CD14-positive monocyte (primary cell): ENCODE data around the gene TRIM52. TPM values are rescaled to one million over a fixed set of nuclear protein-coding genes. Genes with fewer than 3 reads are reported as not detected.
A peak's percentile ranks its signal among the peaks of the same experiment; 100 is the strongest.

Source experiments
- DNase-seq, 3 donors: peaks; one replicate each; pipeline ENCODE4 v3.0.0-alpha.2; 2011 to 2022
- H2AFZ ChIP-seq: 2 replicates; pipeline ENCODE4 v1.6.0; 2012; ENCODE audit warnings: mild to moderate bottlenecking, low read depth, low read length, inconsistent platforms; ENCODE audit not compliant: insufficient read depth, poor library complexity, severe bottlenecking
- H3K27ac ChIP-seq, 2 donors: 1 replicate in 1 of 2; 2 replicates in 1 of 2; pipeline ENCODE4 v1.5.1; 2012 to 2013; ENCODE audit warnings: low read length in 2 of 2, control low read depth in 1 of 2, inconsistent platforms in 1 of 2, low read depth in 1 of 2, mild to moderate bottlenecking in 1 of 2
- H3K27me3 ChIP-seq, 2 donors: one replicate each; pipeline versions ENCODE4 v1.6.0 to v1.6.1; 2011 to 2013; ENCODE audit warnings: low read length in 2 of 2; ENCODE audit not compliant: control insufficient read depth in 2 of 2, insufficient read depth in 2 of 2
- H3K36me3 ChIP-seq, 2 donors: replicated peaks in 1 of 2; 1 replicate in 1 of 2; 2 replicates in 1 of 2; pipeline versions ENCODE4 v1.5.1 to v1.6.1; 2012 to 2013; ENCODE audit warnings: low read length in 2 of 2, control low read depth in 1 of 2, inconsistent platforms in 1 of 2, mild to moderate bottlenecking in 1 of 2; ENCODE audit not compliant: insufficient read depth in 2 of 2, control insufficient read depth in 1 of 2
- H3K4me1 ChIP-seq, 2 donors: 1 replicate in 1 of 2; 2 replicates in 1 of 2; pipeline versions ENCODE4 v1.5.1 to v1.6.1; 2012 to 2013; ENCODE audit warnings: low read length in 2 of 2, control low read depth in 1 of 2, inconsistent platforms in 1 of 2, mild to moderate bottlenecking in 1 of 2, moderate library complexity in 1 of 2; ENCODE audit not compliant: insufficient read depth in 2 of 2, control insufficient read depth in 1 of 2
- H3K4me2 ChIP-seq: replicated peaks from 2 replicates; pipeline ENCODE3; 2012; ENCODE audit warnings: low read length, moderate library complexity, mild to moderate bottlenecking; ENCODE audit not compliant: poor library complexity, severe bottlenecking; ENCODE audit errors: extremely low read depth
- H3K4me3 ChIP-seq, 3 experiments: fragments of 200-600 bp in 1 of 3; sonication (generic) in 1 of 3; replicated peaks in 1 of 3; 1 replicate in 2 of 3; 2 replicates in 1 of 3; pipeline ENCODE4 v1.5.1; 2011 to 2013; ENCODE audit warnings: low read length in 3 of 3, mild to moderate bottlenecking in 3 of 3, control low read depth in 2 of 3, low read depth in 2 of 3, inconsistent platforms in 1 of 3, moderate library complexity in 1 of 3
- H3K79me2 ChIP-seq: 2 replicates; pipeline ENCODE4 v1.6.0; 2012; ENCODE audit warnings: mild to moderate bottlenecking, control low read depth, inconsistent platforms, low read length, moderate library complexity; ENCODE audit not compliant: insufficient read depth
- H3K9ac ChIP-seq: 2 replicates; pipeline ENCODE4 v1.6.0; 2017; ENCODE audit warnings: low read length, mild to moderate bottlenecking; ENCODE audit not compliant: insufficient read depth, poor library complexity, severe bottlenecking
- H3K9me3 ChIP-seq, 2 donors: replicated peaks in 1 of 2; 1 replicate in 1 of 2; 2 replicates in 1 of 2; pipeline versions ENCODE4 v1.5.1 to v1.6.1; 2012 to 2013; ENCODE audit warnings: low read length in 2 of 2, control low read depth in 1 of 2; ENCODE audit not compliant: control insufficient read depth in 1 of 2, insufficient read depth in 1 of 2
- H4K20me1 ChIP-seq: 2 replicates; pipeline ENCODE4 v1.6.0; 2012; ENCODE audit warnings: mild to moderate bottlenecking, low read length, control low read depth, moderate library complexity; ENCODE audit not compliant: insufficient read depth
- H3K27ac Mint-ChIP-seq, 7 donors: one replicate each; pipeline ENCODE4 v1.8.0; 2020; ENCODE audit warnings: mild to moderate bottlenecking in 7 of 7, mixed read lengths in 7 of 7, moderate library complexity in 6 of 7, inconsistent platforms in 2 of 7
- H3K27me3 Mint-ChIP-seq, 3 donors: one replicate each; pipeline ENCODE4 v1.8.0; 2021 to 2022; ENCODE audit warnings: low read depth in 3 of 3, mild to moderate bottlenecking in 3 of 3, mixed read lengths in 3 of 3, moderate library complexity in 3 of 3, inconsistent platforms in 1 of 3
- H3K36me3 Mint-ChIP-seq, 2 donors: one replicate each; pipeline ENCODE4 v1.8.0; 2020; ENCODE audit warnings: mixed read lengths in 2 of 2, inconsistent platforms in 1 of 2, mild to moderate bottlenecking in 1 of 2
- H3K4me1 Mint-ChIP-seq: one replicate; pipeline ENCODE4 v1.8.0; 2020; ENCODE audit warnings: mild to moderate bottlenecking, mixed read lengths
- H3K4me3 Mint-ChIP-seq, 2 donors: one replicate each; pipeline ENCODE4 v1.8.0; 2020; ENCODE audit warnings: mild to moderate bottlenecking in 2 of 2, mixed read lengths in 2 of 2, moderate library complexity in 1 of 2
- H3K9me3 Mint-ChIP-seq, 7 donors: one replicate each; pipeline ENCODE4 v1.8.0; 2020 to 2022; ENCODE audit warnings: mixed read lengths in 7 of 7, mild to moderate bottlenecking in 6 of 7, moderate library complexity in 6 of 7, inconsistent platforms in 2 of 7
- CTCF ChIP-seq: fragments of 200-600 bp; IDR thresholded peaks from one replicate; pipeline ENCODE4 v1.8.0; 2022; ENCODE audit warnings: antibody characterized with exemption, mild to moderate bottlenecking
- WGBS: methylation state at CpG from one replicate; pipeline ENCODE4 v1.1.5; 2013; ENCODE audit warnings: missing lambda C conversion rate; ENCODE audit not compliant: insufficient coverage; 5-methylcytosine and 5-hydroxymethylcytosine counted together
- intact Hi-C, 2 donors: fragments of 100-400 bp; cut with micrococcal nuclease; formaldehyde crosslinking; loops; one replicate each; pipeline versions ENCODE4 v1.15.0 to v1.15.1; 2023
- polyA plus RNA-seq, 3 donors: library from polyadenylated mRNA; depleted of rRNA in 1 of 3; unstranded in 2 of 3; stranded (reverse) in 1 of 3; fragments of 300-500 nt in 2 of 3; fragments of >200 nt in 1 of 3; fragmentation: Illumina TruSeq in 2 of 3; gene quantifications; 1 replicate in 2 of 3; 2 replicates in 1 of 3; pipeline ENCODE4 v1.2.3, GENCODE V29; 2012 to 2021

The TRIM52 gene
- polyA plus RNA-seq, 3 donors, result 5.7 to 26.0 (median 8.5) TPM

GRCh38 chr5:181223729-181224389 lies 37.1 kb downstream of the TRIM52 start:
- Mint-ChIP-seq H3K4me3 (peak overlapping the region; percentile 94 to 95), H3K27ac (peak overlapping the region; percentile 95 to 99 (median 97)), H3K4me1 (peaks cover 35% of the 10 kb centered on the region), H3K9me3 (peaks cover 0 to 7% (median 0%) of the 10 kb centered on the region in 7 donors), H3K27me3 (peaks cover 3 to 7% (median 4%) of the 10 kb centered on the region in 3 donors), H3K36me3 (peaks cover 2 to 21% of the 10 kb centered on the region in 2 donors)
- H3K4me3 ChIP-seq, result peak overlapping the region; percentile 67 to 92 (median 89)
- H3K27me3 ChIP-seq, result peaks cover 0 to 6% of the 10 kb centered on the region in 2 donors
- TF ChIP-seq CTCF, result no peak
- no peaks in the 10 kb centered on the region for H4K20me1 ChIP-seq
- 0% methylated on average over 17 of the region's 31 CpGs for WGBS
- intact Hi-C loops, result loop anchor here (2.0 to 10.0 kb wide), 4 partner anchors 19 to 419 kb away; partner anchors contain the start of genes MGAT1 (in 2 of the 2), RACK1 (in 1 of the 2) and TRIM52 (in 1 of the 2)
- H3K9ac ChIP-seq, result peak overlapping the region; percentile 92
- H3K36me3 ChIP-seq, result peaks cover 0 to 11% of the 10 kb centered on the region in 2 donors
- peak overlapping the region; percentile 91 to 92 for H3K27ac ChIP-seq
- no peaks in the 10 kb centered on the region for H3K9me3 ChIP-seq
- H3K79me2 ChIP-seq, result peaks cover 41% of the 10 kb centered on the region
- peak overlapping the region; percentile 97 for H3K4me2 ChIP-seq
- H2AFZ ChIP-seq, result peak overlapping the region; percentile 89
- DNase-seq, result peak in 2 of 3 donors; percentile 64 to 84
- peaks cover 28 to 39% of the 10 kb centered on the region in 2 donors for H3K4me1 ChIP-seq

- TF ChIP-seq CTCF, result no peak
- peak within 1 kb of the TSS; percentile 95 to 99 (median 97) for H3K27ac Mint-ChIP-seq
- peak within 1 kb of the TSS; percentile 92 for H3K9ac ChIP-seq
- DNase-seq, result peak; percentile 99
- H3K36me3 ChIP-seq, result peaks cover 0 to 11% of the 10 kb centered on the region in 2 donors
- H3K27me3 Mint-ChIP-seq, result peaks cover 7 to 12% (median 9%) of the 10 kb centered on the region in 3 donors
- H2AFZ ChIP-seq, result peak within 1 kb of the TSS; percentile 89
- H3K4me2 ChIP-seq, result peak within 1 kb of the TSS; percentile 97
- H3K9me3 ChIP-seq, result no peaks in the 10 kb centered on the region
- peaks cover 38% of the 10 kb centered on the region for H3K79me2 ChIP-seq
- H3K27ac ChIP-seq, result peak within 1 kb of the TSS; percentile 91 to 92
- H3K4me1 Mint-ChIP-seq, result peaks cover 41% of the 10 kb centered on the region
- H3K4me3 Mint-ChIP-seq, result peak within 1 kb of the TSS; percentile 94 to 95
- H3K4me1 ChIP-seq, result peaks cover 35 to 45% of the 10 kb centered on the region in 2 donors
- peak within 1 kb of the TSS; percentile 67 to 92 (median 89) for H3K4me3 ChIP-seq
- peaks cover 0 to 11% of the 10 kb centered on the region in 2 donors for H3K27me3 ChIP-seq
- peaks cover 0 to 7% (median 0%) of the 10 kb centered on the region in 7 donors for H3K9me3 Mint-ChIP-seq
- no peaks in the 10 kb centered on the region for H4K20me1 ChIP-seq
- intact Hi-C loops, result loop anchor here (2.0 to 10.0 kb wide), 4 partner anchors 20 to 418 kb away; partner anchors contain the start of genes MGAT1 (in 2 of the 2), RACK1 (in 1 of the 2) and TRIM52 (in 1 of the 2)
- H3K36me3 Mint-ChIP-seq, result peaks cover 2 to 15% of the 10 kb centered on the region in 2 donors
- under 1% methylated on average over 39 of the region's 59 CpGs for WGBS
Measured at GRCh38 chr5:181223058-181223728, 37.8 kb downstream of the TRIM52 start, which contains the start of gene TRIM41. Gene TRIM41 (plus strand): TSS chr5:181223281. CDS start chr5:181224000, 719 bp downstream.
